Activated CD4-positive, CD25-positive, alpha-beta regulatory T cell treated with anti-CD3 and anti-CD28 coated beads, Interleukin-2, amount 50 U/mL, for 72 hours (primary cell): Measurements from ENCODE around the gene MYOM3.

Experiments used
- DNase-seq: peaks from one replicate; pipeline ENCODE4 v3.0.0; 2021

The MYOM3 gene

DNA sequence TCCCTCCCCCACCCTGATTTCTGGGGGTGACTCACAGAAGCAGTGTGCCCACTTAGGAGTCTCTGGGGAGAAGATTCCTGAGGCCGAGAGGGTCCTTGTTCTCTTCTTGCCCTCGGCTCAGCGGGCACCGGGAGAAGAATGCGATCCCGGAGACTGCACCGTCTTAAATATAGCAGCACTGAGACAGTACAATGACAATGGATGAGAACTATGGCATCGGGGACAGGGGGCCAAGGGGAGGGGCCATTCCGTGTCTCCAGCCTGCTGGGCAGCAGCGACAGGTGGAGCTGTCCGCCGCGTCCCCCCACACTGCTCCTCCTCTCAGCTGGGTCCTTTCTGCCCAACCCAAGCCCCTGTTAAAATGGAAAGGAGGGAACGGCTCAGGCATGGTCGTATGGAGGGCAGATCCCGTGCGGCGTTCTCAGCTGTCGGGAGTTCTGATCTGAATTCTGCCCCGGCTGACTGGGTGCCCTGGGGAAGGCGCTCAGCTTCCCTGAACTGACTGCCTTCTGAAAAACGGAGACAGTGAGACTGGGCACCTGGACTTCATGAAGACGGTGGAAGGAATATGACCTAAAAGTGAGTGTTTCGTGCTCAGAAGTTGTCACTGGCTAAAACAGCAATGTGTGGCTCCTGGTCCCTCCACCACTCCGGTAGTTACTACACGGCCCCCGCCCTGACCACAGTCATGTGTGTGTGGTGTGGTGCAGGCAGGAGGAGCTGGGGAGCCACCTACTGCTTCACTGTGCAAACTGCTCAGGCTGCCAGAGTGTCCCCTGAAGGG is at the start of gene MYOM3:
Gene MYOM3 (minus strand): TSS at position 140 of the 784 bp plus-strand sequence. CDS start 3,499 bp downstream, outside the sequence.
- peak; percentile 36 for DNase-seq

DNA sequence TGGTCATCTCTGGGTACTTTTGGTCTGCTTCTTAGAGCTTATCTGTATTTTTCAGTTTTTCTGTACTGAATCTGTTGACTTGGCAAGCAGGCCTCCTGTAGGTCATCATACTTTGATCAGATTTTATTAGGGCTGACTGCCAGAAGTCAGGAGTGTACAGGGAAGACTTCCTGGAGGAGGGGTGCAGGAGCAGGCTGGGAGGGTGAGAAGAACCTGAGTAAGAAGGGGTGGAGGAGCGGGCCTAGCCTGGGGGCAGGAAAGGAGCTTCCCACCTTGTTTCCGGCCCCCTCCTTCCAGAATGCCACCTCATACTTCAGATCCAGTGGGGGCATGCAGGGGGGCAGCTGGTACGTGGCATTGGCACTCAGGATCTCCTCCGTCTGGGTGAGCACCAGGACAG is 49.3 kb upstream of the MYOM3 start:
- DNase-seq = no peak

DNA sequence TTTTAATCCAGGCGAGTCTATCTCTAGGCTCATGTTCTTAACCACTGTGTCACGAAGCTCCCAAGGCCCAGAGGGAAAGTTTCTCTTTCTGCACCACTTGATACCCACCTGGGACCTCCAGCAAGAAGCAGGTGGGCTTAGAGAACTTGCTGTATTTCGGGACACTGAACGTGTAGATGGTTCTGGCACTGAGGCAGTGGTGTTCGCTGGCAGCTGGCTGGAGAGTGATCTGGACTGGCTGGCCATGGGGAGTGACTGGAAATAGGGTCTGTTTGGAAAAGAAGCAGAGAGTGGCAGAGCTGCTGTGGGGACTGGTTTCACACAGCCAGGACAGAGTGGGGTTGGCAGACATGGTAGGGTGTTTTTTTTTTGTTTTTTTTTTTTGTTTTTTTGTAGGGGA is 47.4 kb upstream of the MYOM3 start:
- DNase-seq = no peak

DNA sequence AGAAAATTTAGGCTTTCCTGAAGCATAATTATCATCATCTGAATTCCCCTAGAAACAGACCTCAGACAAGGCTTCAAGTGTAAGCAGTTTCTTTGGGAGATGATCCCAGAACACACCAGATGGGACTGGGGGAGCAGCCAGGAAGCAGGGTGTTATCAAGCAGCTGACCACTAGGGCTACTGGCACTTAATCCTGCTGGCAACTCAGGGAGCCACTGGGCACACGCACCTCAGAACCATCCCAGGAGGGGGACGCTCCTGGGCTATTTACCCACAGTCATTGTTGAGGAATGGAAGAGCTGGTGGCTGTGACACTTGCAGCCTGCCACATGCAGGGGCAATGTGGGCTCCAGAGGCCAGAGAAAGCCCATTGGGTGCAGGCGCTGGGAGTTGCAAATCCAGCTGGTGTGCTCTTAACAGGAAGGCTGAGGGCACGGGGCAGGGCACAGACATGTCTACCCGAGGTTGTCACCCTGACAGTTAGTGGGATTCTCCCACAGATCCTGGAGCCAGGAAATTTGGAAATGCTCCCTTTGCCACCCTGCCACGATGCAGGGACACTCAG is 46.1 kb upstream of the MYOM3 start:
- DNase-seq = no peak

DNA sequence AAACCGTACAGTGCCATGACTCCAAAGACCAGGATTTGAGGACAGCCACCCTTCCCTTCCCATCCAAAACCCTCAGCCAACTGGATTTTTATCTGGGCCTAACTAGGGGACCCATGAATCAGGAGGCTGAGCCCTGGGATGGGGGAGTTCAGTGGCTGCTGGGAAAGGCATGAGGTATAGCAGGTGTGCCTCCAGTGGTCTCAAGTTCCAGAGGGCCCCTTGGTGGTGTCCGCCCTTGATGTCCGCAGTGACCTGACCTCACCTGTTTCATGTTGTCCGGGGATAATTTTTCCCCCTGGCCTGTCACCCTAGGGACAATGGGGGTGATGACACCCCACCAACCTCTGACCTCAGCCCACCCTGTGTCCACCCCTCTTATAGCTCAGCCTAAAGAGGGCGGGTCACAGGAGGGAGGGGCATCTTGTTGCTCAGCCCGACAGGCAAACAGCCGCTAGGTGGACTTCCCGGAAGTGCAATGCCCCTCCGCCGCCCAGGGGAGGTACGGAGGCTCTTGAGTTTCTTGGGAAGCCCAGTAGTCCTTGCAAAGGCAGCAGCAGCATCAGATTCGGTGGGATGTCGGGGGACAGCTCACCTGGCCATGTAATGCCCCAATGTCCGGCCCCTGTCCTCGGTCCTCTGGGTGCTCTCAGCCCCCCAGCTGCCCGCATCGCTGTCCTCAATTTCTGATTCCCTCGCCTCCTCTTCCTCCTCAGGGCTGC is 44.8 kb upstream of the MYOM3 start:
- DNase-seq = no peak

DNA sequence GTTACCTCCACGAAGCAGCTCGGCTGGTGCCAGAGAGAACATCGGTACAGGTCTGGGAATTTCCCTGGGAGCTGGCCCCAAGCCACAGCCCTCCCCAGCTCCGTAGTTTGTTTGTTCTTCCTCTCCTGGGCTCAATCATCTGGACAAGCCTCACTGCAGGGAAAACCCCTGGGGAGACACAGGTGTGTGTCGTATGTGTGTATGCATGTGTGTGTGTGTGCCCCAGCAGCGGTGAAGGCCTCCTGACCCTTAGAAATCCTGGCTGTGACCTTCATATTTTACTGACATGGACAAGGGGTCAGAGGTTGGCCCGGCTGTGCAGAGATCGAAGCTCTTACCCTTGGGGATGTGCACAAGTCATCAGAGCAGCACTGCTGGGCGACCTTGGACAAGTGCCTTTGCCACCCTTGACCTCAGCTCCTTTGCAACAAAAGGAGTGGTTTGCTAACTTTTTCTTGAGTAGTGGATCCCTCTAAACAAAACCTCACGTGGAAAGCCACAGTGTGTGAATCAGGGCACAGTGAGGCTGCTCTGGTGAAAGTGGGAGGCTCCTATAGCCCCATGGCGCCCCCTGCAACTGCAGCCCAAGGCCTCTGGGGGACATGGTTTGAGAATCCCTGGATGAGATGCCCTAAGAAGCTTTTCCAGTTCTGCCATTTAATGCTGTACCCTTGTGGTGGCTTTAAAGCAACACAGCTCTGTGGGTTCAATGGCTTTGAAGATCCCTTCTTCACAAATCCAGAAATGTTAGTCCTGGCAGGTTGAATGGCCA is 43.3 kb upstream of the MYOM3 start:
- DNase-seq = no peak

DNA sequence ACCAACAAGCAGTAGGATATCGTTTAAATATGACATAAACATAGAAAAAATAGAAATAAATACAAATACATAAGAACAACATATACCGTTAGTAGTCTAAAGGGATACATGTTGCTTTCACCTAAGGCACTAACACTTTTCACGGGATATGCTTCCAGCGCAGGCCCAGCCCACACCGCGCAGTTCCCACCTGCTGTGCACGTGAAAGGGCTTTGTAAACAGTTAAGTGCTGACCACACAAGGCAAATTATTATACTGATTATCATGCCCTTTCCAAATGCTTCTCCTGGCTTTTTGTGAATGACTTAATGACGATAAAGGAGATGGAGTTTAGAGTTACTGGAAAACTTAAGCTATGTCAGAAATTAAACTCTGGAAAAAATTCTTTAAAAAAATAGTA is 42.3 kb upstream of the MYOM3 start:
- DNase-seq = no peak

DNA sequence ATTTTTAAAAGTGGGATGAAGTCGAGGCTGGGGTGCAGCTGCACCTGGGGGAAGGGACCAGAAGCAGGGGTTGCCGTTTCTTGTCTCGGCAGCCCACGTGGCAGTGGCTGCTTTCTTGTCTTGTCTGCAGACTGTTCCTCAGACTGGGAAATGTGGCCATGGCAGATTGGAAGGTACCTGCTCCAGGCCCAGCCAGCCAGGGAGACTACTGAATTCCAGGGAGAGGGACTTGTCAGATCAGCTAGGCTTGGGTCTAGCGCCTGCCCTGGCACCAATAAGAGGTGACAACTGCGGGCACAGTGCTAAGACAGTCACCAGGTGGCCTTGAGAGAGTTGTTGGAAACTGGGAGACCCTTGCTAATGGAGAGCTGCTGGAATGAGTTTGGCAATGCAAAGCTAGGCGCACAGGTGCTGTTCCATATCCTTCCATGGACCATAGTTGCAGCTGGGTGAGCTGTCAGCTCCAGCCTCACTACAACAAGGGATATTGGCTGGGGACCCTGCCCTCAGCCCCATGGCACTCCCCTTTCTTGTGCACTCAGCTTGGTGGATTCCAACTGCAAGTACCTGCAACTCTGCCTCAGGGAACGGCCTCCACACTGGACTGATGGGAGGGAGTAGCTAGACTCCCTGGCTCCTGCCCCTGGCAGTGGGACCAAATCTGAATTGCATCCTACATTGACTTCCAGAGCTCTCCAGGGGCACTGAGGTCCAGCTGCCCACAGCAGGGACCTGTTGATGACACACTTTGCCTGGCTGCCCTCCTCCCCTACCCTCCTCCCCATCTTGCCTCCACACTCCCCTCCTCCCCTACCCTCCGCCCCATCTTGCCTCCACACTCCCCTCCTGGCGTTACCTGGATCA is 40.9 kb upstream of the MYOM3 start:
- no peak for DNase-seq

DNA sequence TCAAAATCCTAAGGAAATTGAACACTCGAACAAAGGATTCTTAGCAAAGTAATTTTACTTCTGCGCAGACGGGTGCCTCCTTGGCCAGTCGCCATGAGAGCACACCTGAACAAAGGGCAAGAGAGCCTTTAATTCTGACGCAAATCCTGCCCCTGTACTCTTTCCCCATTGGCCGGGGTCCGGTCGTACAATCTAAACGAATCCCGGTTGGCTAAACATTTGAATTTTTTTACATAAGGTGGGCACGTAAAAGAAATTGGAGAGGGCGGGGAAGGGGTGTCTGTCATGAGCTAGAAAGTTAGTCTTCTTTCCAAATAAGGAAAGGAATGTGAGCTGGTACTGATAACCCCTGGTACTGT is 39.2 kb upstream of the MYOM3 start:
- no peak for DNase-seq

DNA sequence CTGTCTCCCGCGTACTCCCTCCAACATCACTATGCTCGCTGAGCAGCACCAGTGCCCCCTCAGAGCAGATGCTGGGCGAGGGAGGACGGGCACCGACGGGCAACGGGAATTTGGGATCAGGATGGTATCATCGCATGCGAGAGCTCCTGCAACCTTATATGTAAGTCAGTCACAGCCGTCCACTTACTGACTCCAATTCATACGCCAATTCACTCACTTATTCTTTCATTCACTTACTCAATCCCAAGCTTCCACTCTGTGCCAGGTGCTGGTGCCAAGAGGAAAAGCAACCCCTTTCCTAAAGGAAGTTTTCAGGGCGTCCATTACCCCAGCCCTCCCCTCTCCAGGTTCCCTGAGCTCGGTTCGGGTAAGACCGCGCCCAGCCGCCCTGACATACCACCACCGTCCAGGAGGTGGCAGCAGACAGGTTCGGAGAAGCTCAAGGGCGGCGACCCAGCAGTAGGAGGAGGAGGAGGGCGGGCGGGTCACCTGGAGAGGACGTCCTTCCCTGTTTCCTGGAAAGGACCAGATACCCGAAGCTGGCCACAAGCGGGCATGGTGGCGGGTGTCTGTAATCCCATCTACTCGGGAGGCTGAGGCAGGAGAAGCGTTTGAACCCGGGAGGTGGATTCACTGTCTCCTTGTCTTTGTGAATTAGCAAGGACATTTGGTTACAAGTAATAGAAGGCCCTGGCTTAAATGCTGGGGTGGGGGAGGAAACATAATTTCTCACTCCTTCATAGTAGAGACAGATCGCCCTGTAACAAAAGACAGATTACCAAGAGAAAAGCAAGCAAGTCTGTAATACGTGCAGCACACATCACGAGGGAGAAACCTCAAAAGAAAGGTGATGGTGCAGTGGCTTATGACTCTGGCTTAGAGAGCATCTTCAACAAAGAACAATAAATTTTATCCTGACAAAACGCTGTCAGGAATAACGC is 38.6 kb upstream of the MYOM3 start:
- peak; percentile 93 for DNase-seq

DNA sequence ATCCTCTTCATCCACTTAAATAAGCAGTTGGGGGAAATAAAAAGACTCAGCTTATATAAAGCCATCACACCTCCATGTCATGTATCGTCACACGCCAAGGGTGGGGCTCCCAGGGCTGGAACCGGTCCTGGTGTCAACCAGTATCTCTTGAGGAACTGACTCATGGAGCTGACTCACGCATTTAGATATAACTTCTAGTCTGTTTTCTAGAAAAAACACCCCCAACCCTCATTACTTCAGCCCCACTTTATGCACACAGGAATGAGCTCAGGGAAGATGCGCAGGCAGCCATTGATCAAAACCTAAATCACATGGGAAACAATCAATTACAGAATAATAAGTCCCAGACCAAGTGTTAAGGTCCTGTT is 37.9 kb upstream of the MYOM3 start:
- no peak for DNase-seq

DNA sequence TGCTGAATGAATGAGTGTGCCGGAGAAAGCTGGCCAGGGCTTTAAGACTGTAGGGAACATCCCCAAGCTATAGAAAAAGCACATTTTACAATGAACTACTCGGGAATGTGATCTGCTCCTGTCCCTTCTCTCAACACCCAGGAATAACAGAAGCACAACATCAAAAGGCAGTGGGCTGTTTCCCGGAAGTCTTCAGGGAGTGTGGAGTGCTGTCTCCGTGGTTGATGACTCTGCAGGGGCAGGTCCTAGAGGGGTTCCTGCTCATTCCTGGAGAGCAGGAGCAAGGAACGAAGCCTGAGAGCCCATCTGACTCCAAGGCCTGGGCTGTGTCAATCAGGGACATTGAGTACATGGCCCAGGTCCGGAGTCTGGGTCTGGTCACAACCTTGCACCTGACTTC is 35.9 kb upstream of the MYOM3 start:
- no peak for DNase-seq

DNA sequence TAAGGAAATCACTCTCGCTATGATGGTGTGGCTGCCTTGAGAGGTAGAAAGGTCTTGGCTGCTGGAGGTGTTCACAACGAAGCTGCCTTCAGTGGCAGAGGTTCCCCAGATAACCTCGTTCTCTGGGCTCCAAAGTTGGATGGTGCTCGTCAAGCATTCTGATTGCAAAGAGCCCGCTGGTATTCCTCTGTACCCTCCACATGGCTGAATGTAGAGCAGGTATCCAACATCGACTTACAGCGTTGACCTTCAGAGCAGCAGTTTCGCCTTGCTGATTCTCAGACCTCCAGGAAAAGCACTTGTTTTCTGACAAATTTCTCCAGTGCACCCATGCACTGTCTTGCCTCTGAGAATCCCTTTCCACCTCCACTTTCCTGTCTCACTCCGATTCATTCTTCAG is 35.3 kb upstream of the MYOM3 start:
- DNase-seq = no peak

DNA sequence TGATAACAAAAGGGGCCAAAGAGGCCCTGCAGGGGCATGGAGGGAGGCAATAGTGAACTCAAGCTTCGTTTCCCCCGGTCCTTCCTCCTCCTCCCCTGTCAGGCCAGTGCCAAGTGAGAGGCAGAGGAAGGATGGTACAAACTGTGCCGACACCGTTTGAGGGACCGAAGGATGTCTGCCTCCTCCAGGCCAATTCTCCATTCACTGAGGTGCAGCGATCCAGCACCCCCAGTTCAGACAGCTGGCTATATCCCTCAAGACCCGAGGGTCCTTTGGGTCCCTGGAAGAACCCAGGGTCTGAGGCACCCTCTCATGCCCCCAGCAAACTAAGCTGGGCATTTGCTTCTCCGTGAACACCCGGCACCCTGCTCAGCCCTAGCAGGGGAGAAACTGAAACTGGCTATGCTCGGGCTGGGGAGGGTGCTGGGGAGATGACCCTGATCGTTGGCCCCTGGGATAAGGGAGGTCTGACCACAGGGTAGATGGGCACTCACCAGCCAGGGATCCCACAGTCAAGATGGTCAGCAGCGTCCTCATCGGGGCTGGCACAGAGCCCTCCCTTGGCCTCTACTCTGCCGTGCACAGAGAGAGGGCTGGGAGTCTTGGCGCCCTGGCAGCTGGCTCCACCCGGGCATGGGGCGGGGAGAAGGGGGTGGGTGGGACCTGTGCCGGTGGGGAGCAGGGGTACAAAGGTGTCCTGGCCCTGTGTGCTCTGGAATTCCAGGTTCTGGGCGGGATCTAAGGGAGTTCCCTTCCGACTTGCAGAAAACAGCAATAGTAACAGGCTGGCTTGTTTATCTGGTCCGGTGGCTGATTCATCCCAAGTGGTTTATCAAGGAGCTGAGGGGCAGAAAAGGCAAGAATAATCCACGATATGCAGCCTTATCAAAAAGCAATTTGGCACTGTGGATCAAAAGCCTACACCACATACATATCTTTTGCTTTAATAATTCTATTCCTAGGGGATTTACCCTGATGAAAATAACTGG is 30.9 kb upstream of the MYOM3 start, which contains the start of gene IL22RA1:
Gene IL22RA1 (minus strand): TSS at position 595 of the 989 bp plus-strand sequence. CDS start 58 bp downstream, at position 537.
- no peak for DNase-seq

DNA sequence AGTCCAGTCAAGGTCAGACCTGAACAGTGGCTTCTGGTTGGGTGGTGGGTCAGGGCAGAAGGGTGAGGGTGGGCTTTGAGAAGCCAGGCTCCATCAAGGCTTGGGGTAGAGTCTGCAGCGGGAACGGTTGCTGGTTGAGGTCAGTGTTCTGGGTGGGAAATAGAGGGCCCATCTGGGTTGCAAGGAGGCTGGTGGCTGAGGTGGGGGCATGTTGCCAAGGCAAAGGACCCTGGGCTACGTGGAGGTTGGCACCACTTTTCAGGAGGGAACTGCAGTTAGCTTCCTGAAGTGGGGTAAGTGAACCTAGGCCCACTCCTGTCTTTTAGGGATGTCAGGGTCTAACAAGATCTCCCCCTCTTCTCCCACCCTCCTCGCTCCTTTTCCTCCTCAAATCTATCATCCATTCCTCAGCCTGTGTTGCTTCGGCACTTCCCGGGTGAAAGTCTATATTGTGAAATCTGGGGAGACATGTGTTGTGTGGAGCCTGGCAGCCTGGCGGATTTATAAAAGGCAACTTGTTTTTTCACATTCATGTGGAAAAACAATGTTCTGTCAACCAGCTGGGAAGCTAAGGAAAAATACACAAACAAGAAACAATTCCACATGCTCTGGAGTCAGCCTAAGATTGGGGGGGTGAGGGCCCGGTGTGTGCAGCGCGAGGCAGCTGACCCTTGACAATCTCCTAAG is 29.5 kb upstream of the MYOM3 start:
- no peak for DNase-seq

DNA sequence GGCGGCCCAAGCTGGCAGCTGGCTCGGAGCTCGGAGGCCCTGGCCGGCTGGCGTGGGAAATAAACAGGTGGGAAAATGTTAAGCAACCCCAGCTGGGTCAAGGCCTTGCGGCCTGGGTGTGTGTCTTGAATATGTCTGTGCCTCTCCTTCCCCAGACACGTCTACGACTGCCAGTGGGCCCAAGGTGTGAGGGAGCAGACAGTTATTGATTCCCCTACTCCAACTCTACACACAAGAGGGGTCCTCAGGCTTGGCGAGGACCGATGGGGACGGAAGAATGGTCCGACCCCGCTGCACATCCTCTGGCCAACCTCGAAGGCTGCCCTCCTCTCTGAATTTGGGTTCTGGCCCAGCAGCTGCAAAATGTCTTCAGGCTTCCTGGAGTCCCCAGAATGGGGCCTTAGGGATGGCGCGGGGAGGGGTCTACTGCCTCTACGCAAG is 28.8 kb upstream of the MYOM3 start:
- no peak for DNase-seq

DNA sequence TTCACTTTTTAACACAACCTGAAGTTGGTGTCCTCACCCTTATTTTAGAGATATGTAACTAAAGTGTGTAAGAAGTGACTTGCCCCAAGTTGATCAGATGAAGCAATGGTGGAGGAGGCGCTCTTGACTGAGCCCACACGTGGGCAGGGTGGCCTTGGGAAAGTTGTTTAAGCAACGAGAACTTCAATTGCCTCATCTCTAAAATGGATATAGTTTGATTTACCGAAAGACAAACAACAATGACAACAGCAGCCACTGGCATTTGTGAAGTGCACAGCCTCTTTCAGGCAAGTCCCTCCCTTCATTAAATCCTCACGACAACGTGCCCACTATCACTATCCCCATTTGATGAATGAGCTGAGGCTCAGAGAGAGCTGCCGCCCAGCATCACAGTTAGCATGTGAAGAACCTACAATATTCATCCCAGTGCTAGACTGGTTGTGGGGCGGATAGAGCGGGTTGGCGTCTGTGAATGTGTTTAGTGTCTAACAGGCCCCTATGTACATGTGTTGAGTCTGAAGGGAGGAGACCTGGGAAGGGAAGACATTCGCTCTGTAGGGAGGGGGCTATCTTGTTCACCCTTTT is 28.0 kb upstream of the MYOM3 start:
- DNase-seq = no peak

DNA sequence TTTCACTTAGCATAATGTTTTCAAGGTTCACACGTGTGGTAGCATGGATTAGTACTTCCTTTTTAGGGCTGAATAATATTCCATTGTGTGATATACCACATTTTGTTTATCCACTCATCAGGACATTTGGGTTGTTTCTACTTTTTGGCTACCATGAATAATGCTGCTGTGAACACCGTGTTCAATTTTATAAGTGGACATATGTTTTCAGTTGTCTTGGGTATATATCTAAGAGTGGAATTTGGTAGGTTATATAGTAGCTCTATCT is 27.2 kb upstream of the MYOM3 start:
- no peak for DNase-seq
